Measurements from ENCODE around the gene UBN1.
A peak's percentile ranks its signal among the peaks of the same experiment; 100 is the strongest.

GRCh38 chr16:4802659-4803287 is 44.5 kb upstream of the UBN1 start:
- TF ChIP-seq, protein P1, sequence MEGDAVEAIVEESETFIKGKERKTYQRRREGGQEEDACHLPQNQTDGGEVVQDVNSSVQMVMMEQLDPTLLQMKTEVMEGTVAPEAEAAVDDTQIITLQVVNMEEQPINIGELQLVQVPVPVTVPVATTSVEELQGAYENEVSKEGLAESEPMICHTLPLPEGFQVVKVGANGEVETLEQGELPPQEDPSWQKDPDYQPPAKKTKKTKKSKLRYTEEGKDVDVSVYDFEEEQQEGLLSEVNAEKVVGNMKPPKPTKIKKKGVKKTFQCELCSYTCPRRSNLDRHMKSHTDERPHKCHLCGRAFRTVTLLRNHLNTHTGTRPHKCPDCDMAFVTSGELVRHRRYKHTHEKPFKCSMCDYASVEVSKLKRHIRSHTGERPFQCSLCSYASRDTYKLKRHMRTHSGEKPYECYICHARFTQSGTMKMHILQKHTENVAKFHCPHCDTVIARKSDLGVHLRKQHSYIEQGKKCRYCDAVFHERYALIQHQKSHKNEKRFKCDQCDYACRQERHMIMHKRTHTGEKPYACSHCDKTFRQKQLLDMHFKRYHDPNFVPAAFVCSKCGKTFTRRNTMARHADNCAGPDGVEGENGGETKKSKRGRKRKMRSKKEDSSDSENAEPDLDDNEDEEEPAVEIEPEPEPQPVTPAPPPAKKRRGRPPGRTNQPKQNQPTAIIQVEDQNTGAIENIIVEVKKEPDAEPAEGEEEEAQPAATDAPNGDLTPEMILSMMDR (IDR thresholded peaks at IDR 0.05): no peak
- TF ChIP-seq POLR2A (IDR thresholded peaks at IDR 0.05): no peak
- peak in 2 of 3 donors; percentile 29 to 54 for TF ChIP-seq POLR2AphosphoS5 (IDR thresholded peaks at IDR 0.05)
